ENCODE measurements around the gene GAL3ST3. TPM values are rescaled to one million over a fixed set of nuclear protein-coding genes. Genes with fewer than 3 reads are reported as not detected.

GAL3ST3 gene
- total and polyA plus RNA-seq, 8 donors, result 0.09 to 0.63 (median 0.20) TPM; not detected in 3

GRCh38 chr11:66008468-66009101 lies 40.4 kb downstream of the GAL3ST3 start:
- TF ChIP-seq, protein P1, sequence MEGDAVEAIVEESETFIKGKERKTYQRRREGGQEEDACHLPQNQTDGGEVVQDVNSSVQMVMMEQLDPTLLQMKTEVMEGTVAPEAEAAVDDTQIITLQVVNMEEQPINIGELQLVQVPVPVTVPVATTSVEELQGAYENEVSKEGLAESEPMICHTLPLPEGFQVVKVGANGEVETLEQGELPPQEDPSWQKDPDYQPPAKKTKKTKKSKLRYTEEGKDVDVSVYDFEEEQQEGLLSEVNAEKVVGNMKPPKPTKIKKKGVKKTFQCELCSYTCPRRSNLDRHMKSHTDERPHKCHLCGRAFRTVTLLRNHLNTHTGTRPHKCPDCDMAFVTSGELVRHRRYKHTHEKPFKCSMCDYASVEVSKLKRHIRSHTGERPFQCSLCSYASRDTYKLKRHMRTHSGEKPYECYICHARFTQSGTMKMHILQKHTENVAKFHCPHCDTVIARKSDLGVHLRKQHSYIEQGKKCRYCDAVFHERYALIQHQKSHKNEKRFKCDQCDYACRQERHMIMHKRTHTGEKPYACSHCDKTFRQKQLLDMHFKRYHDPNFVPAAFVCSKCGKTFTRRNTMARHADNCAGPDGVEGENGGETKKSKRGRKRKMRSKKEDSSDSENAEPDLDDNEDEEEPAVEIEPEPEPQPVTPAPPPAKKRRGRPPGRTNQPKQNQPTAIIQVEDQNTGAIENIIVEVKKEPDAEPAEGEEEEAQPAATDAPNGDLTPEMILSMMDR (IDR thresholded peaks at IDR 0.05), result no peak
- intact Hi-C loops (cut with DNase I), result no loop called here

DNA sequence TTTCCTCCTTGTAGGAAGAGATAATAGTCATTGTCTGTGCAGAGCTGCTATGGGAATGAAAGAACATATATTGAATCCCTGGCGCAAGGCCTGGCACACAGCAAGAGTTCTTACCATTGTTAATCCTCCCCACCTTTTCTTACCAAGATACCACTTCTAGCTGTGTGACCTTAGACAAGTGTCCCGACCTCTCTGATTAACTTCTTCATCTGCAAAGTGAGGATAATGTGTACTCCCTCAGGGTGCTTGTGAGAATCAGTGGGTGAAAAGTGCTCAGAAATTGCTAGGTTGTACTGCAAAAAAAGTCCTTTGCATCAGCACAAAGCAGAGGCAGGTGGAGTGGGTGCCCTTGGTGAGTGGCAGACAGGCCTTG lies 40.9 kb downstream of the GAL3ST3 start:
- ATAC-seq (no peak), DNase-seq (no peak)
- peaks cover 0 to 25% of the 10 kb centered on the region in 2 donors for H3K36me3 ChIP-seq
- H3K27ac ChIP-seq, result no peak overlapping the region
- H3K9me3 ChIP-seq, result no peaks in the 10 kb centered on the region
- H3K4me1 ChIP-seq, result peaks cover 0 to 22% of the 10 kb centered on the region in 2 donors
- no peak overlapping the region for H3K4me3 ChIP-seq
- intact Hi-C loops (cut with DNase I), result no loop called here
- TF ChIP-seq, protein P1 (IDR thresholded peaks at IDR 0.05), result no peak
- peaks cover 10 to 31% of the 10 kb centered on the region in 2 donors for H3K27me3 ChIP-seq

More at GRCh38 chr11:66008468-66009101, 40.4 kb downstream of the GAL3ST3 start:
- peaks cover 10 to 36% of the 10 kb centered on the region in 2 donors for H3K27me3 ChIP-seq
- H3K9me3 ChIP-seq, result no peaks in the 10 kb centered on the region
- peaks cover 0 to 22% of the 10 kb centered on the region in 2 donors for H3K36me3 ChIP-seq
- no peak overlapping the region for H3K27ac ChIP-seq
- H3K4me1 ChIP-seq, result peaks cover 0 to 19% of the 10 kb centered on the region in 2 donors
- no peak for DNase-seq
- no peak for ATAC-seq
- no peak overlapping the region for H3K4me3 ChIP-seq

DNA sequence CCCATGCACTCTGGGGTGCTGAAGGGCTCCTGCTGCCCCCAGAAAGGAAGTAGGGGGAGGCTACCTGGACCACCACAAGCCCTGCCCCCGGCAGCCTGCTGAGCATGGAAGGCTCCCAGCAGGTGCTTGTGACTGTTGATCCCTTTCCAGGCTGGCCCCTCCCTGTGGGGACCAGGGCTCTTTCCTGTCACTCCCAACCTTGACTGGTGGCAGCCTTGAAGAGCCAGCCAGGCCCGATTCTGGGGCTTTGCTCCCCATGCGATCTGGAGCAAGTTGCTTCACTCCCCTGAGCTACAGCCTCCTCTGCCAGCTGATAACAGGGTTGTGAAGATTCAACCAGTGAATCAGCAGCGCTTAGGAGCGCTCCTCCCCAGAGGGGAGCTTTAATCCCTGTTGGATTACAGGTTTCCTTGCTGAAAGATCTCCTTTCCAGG lies 41.7 kb downstream of the GAL3ST3 start:
- H3K9me3 ChIP-seq, result no peaks in the 10 kb centered on the region
- peaks cover 0 to 25% of the 10 kb centered on the region in 2 donors for H3K36me3 ChIP-seq
- DNase-seq, result no peak
- peaks cover 0 to 18% of the 10 kb centered on the region in 2 donors for H3K4me1 ChIP-seq
- ATAC-seq, result no peak
- TF ChIP-seq, protein P1 (IDR thresholded peaks at IDR 0.05), result no peak
- peaks cover 8 to 23% of the 10 kb centered on the region in 2 donors for H3K27me3 ChIP-seq
- no peak overlapping the region for H3K4me3 ChIP-seq
- intact Hi-C loops (cut with DNase I), result no loop called here
- H3K27ac ChIP-seq, result peak overlapping the region in 1 of 2 donors; percentile 3

GRCh38 chr11:66006891-66007176 lies 42.1 kb downstream of the GAL3ST3 start:
- H3K27ac ChIP-seq, result peak overlapping the region in 1 of 2 donors; percentile 3
- intact Hi-C loops (cut with DNase I), result no loop called here
- TF ChIP-seq, protein P1 (IDR thresholded peaks at IDR 0.05), result no peak
- no peak overlapping the region for H3K4me3 ChIP-seq
- ATAC-seq, result no peak
- peaks cover 0 to 25% of the 10 kb centered on the region in 2 donors for H3K36me3 ChIP-seq
- no peak for DNase-seq
- peaks cover 0 to 14% of the 10 kb centered on the region in 2 donors for H3K4me1 ChIP-seq
- no peaks in the 10 kb centered on the region for H3K9me3 ChIP-seq
- peaks cover 4 to 19% of the 10 kb centered on the region in 2 donors for H3K27me3 ChIP-seq

- no peak for DNase-seq
- peaks cover 0 to 14% of the 10 kb centered on the region in 2 donors for H3K27me3 ChIP-seq
- intact Hi-C loops (cut with DNase I), result no loop called here
- H3K27ac ChIP-seq, result peak overlapping the region in 1 of 2 donors; percentile 3
- peaks cover 0 to 11% of the 10 kb centered on the region in 2 donors for H3K4me1 ChIP-seq
- H3K4me3 ChIP-seq, result no peak overlapping the region
- TF ChIP-seq, protein P1 (IDR thresholded peaks at IDR 0.05), result no peak
- ATAC-seq, result no peak
- H3K9me3 ChIP-seq, result no peaks in the 10 kb centered on the region
- peaks cover 0 to 25% of the 10 kb centered on the region in 2 donors for H3K36me3 ChIP-seq
Observed at GRCh38 chr11:66006134-66006890, 42.6 kb downstream of the GAL3ST3 start.
